SU-DHL-6 (cell line): ENCODE results near the gene NCDN.

Experiments used
- EZH2phosphoT487 ChIP-seq: fragments of 200-600 bp; sonication (generic), shearing (Covaris generic); conservative IDR thresholded peaks from 2 replicates; pipeline ENCODE4 v1.6.1; 2018; ENCODE audit warnings: mild to moderate bottlenecking, antibody characterized with exemption, low read length, moderate library complexity, mixed read lengths
- TF ChIP-seq, protein P1 (sequence below): fragments of 200-600 bp; sonication (generic); IDR thresholded peaks from one replicate; pipeline ENCODE4 v1.5.1; 2017; ENCODE audit warnings: antibody characterized with exemption, mild to moderate bottlenecking, low read length, moderate library complexity; ENCODE audit not compliant: insufficient read depth, poor library complexity, severe bottlenecking

DNA sequence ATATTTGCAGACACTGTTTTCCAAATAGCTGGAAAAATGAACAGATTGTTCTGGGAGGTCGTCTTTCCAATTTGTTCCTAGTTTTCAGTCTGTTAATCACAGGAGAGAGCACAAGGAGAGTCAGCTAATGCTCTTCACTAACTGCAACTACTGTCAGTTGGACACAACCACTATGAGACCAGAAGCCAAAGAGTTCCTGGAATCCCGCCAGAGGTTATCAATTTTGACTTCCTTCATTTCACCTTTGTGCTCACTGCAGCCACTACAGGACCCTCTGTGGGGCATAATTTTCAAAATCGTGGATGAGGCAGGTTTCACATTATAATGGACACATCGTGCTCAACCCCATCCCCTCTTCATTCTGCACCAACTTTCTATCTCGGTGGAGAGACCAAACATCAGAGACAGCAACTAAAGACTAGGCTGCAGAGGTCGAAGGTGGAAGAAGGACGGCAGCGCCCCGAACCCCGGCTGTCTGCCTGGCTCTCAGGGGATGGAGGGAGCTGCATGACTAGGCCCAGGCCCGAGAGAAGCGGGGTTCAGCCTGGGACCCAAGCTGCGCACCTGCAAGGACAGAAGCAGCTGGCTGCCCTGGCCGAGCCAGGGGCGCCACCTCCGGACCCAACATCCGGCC, 998 bp upstream of the NCDN start:
- TF ChIP-seq, protein P1, sequence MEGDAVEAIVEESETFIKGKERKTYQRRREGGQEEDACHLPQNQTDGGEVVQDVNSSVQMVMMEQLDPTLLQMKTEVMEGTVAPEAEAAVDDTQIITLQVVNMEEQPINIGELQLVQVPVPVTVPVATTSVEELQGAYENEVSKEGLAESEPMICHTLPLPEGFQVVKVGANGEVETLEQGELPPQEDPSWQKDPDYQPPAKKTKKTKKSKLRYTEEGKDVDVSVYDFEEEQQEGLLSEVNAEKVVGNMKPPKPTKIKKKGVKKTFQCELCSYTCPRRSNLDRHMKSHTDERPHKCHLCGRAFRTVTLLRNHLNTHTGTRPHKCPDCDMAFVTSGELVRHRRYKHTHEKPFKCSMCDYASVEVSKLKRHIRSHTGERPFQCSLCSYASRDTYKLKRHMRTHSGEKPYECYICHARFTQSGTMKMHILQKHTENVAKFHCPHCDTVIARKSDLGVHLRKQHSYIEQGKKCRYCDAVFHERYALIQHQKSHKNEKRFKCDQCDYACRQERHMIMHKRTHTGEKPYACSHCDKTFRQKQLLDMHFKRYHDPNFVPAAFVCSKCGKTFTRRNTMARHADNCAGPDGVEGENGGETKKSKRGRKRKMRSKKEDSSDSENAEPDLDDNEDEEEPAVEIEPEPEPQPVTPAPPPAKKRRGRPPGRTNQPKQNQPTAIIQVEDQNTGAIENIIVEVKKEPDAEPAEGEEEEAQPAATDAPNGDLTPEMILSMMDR = no peak
- no peak for TF ChIP-seq EZH2phosphoT487
